H9 (cell line): Measurements from ENCODE around the gene SRSF6. TPM values are rescaled to one million over a fixed set of nuclear protein-coding genes. Genes with fewer than 3 reads are reported as not detected.

ENCODE experiments used
- DNase-seq: peaks from one replicate; pipeline ENCODE4 v3.0.0-alpha.2; 2017
- H2AFZ ChIP-seq: one replicate; pipeline ENCODE4 v1.6.1; 2013; ENCODE audit warnings: mild to moderate bottlenecking, low read length, control low read depth, moderate library complexity
- H2AK5ac ChIP-seq: 2 replicates; pipeline ENCODE4 v1.6.1; 2013; ENCODE audit warnings: low read length, control low read depth, mixed read lengths; ENCODE audit not compliant: insufficient read length
- H2BK120ac ChIP-seq: one replicate; pipeline ENCODE4 v1.6.1; 2013; ENCODE audit warnings: low read depth, mild to moderate bottlenecking, low read length, control low read depth, inconsistent platforms; ENCODE audit not compliant: poor library complexity, severe bottlenecking
- H2BK12ac ChIP-seq: 2 replicates; pipeline ENCODE4 v1.6.1; 2013; ENCODE audit warnings: low read length, control low read depth, mixed read lengths, low read depth; ENCODE audit not compliant: insufficient read length
- H2BK15ac ChIP-seq: 2 replicates; pipeline ENCODE4 v1.6.1; 2013; ENCODE audit warnings: low read depth, low read length, control low read depth
- H2BK20ac ChIP-seq: one replicate; pipeline ENCODE4 v1.6.1; 2013; ENCODE audit warnings: low read depth, mild to moderate bottlenecking, low read length, control low read depth, inconsistent platforms; ENCODE audit not compliant: poor library complexity, severe bottlenecking
- H2BK5ac ChIP-seq: 2 replicates; pipeline ENCODE4 v1.6.1; 2013; ENCODE audit warnings: low read length, control low read depth, mixed read lengths; ENCODE audit not compliant: insufficient read length
- H3K14ac ChIP-seq: 2 replicates; pipeline ENCODE4 v1.6.1; 2013; ENCODE audit warnings: low read length, control low read depth; ENCODE audit not compliant: insufficient read depth
- H3K18ac ChIP-seq: 2 replicates; pipeline ENCODE4 v1.6.1; 2013; ENCODE audit warnings: low read depth, mild to moderate bottlenecking, mixed read lengths, low read length, control low read depth; ENCODE audit not compliant: insufficient read length
- H3K23ac ChIP-seq: 2 replicates; pipeline ENCODE4 v1.6.1; 2013; ENCODE audit warnings: low read length, control low read depth, mixed read lengths, low read depth; ENCODE audit not compliant: insufficient read length
- H3K23me2 ChIP-seq: 2 replicates; pipeline ENCODE4 v1.6.1; 2013; ENCODE audit warnings: low read depth, mild to moderate bottlenecking, mixed read lengths, low read length, control low read depth; ENCODE audit not compliant: insufficient read length, poor library complexity, severe bottlenecking
- H3K27ac ChIP-seq: 2 replicates; pipeline ENCODE4 v1.5.1; 2013; ENCODE audit warnings: low read length, control low read depth, mixed read lengths, low read depth; ENCODE audit not compliant: insufficient read length
- H3K27me3 ChIP-seq: 2 replicates; pipeline ENCODE4 v1.6.1; 2013; ENCODE audit warnings: low read length, control low read depth, inconsistent platforms; ENCODE audit not compliant: insufficient read depth
- H3K4ac ChIP-seq: 2 replicates; pipeline ENCODE4 v1.6.1; 2013; ENCODE audit warnings: low read depth, mild to moderate bottlenecking, control low read depth, inconsistent platforms, low read length, moderate library complexity
- H3K4me1 ChIP-seq: 2 replicates; pipeline ENCODE4 v1.6.1; 2013; ENCODE audit warnings: low read length, control low read depth, inconsistent platforms; ENCODE audit not compliant: insufficient read depth
- H3K4me2 ChIP-seq: 2 replicates; pipeline ENCODE4 v1.6.1; 2013; ENCODE audit warnings: low read length, control low read depth, mixed read lengths; ENCODE audit not compliant: insufficient read length, insufficient read depth
- H3K56ac ChIP-seq: 2 replicates; pipeline ENCODE4 v1.6.1; 2013; ENCODE audit warnings: low read depth, mild to moderate bottlenecking, mixed read lengths, low read length, control low read depth; ENCODE audit not compliant: insufficient read length
- H3K79me1 ChIP-seq: 2 replicates; pipeline ENCODE4 v1.6.1; 2013; ENCODE audit warnings: low read depth, mild to moderate bottlenecking, moderate library complexity, low read length, control low read depth, inconsistent platforms; ENCODE audit not compliant: insufficient read depth, poor library complexity, severe bottlenecking
- H3K79me2 ChIP-seq: 2 replicates; pipeline ENCODE4 v1.6.1; 2013; ENCODE audit warnings: low read length, control low read depth, inconsistent platforms; ENCODE audit not compliant: insufficient read depth
- H3K9ac ChIP-seq: 2 replicates; pipeline ENCODE4 v1.6.1; 2013; ENCODE audit warnings: low read length, control low read depth, mixed read lengths; ENCODE audit not compliant: insufficient read length; ENCODE audit errors: extremely low read depth
- H3K9me3 ChIP-seq: one replicate; pipeline ENCODE4 v1.6.1; 2013; ENCODE audit warnings: low read depth, low read length, inconsistent platforms; ENCODE audit not compliant: control insufficient read depth
- H3T11ph ChIP-seq: one replicate; pipeline ENCODE4 v1.6.1; 2013; ENCODE audit warnings: mild to moderate bottlenecking, low read length, control low read depth, inconsistent platforms
- H4K20me1 ChIP-seq: one replicate; pipeline ENCODE4 v1.6.1; 2013; ENCODE audit not compliant: control insufficient read depth, insufficient read length, insufficient read depth
- H4K5ac ChIP-seq: 2 replicates; pipeline ENCODE4 v1.6.1; 2013; ENCODE audit warnings: low read depth, mild to moderate bottlenecking, mixed read lengths, low read length, control low read depth; ENCODE audit not compliant: insufficient read length
- H4K8ac ChIP-seq: replicated peaks from 2 replicates; pipeline ENCODE4 v1.6.1; 2013; ENCODE audit warnings: low read length, control low read depth, mixed read lengths, low read depth; ENCODE audit not compliant: insufficient read length
- H4K91ac ChIP-seq: 2 replicates; pipeline ENCODE4 v1.6.1; 2013; ENCODE audit warnings: low read depth, mild to moderate bottlenecking, moderate library complexity, mixed read lengths, low read length, control low read depth; ENCODE audit not compliant: insufficient read length
- H3K27ac Mint-ChIP-seq, 3 experiments: 2 replicates in 2 of 3; 3 replicates in 1 of 3; pipeline ENCODE4 v1.8.0; 2020 to 2021; ENCODE audit warnings: mixed read lengths in 3 of 3, mild to moderate bottlenecking in 1 of 3, moderate library complexity in 1 of 3
- H3K27me3 Mint-ChIP-seq: 2 replicates; pipeline ENCODE4 v1.8.0; 2021; ENCODE audit warnings: low read depth, mild to moderate bottlenecking, moderate library complexity, mixed read lengths
- H3K36me3 Mint-ChIP-seq, 3 experiments: 2 replicates in 2 of 3; 3 replicates in 1 of 3; pipeline ENCODE4 v1.8.0; 2020 to 2021; ENCODE audit warnings: low read depth in 3 of 3, mixed read lengths in 3 of 3; ENCODE audit not compliant: insufficient read depth in 1 of 3
- H3K4me1 Mint-ChIP-seq, 2 experiments: 2 replicates each; pipeline ENCODE4 v1.8.0; 2020; ENCODE audit warnings: mixed read lengths in 2 of 2
- H3K4me3 Mint-ChIP-seq, 2 experiments: 2 replicates in 1 of 2; 3 replicates in 1 of 2; pipeline ENCODE4 v1.8.0; 2020 to 2021; ENCODE audit warnings: mild to moderate bottlenecking in 2 of 2, mixed read lengths in 2 of 2, moderate library complexity in 1 of 2
- H3K9me3 Mint-ChIP-seq, 2 experiments: 2 replicates in 1 of 2; 3 replicates in 1 of 2; pipeline ENCODE4 v1.8.0; 2020; ENCODE audit warnings: mild to moderate bottlenecking in 2 of 2, mixed read lengths in 2 of 2, moderate library complexity in 1 of 2
- CTCF ChIP-seq: fragments of 200-600 bp; sonication (generic); conservative IDR thresholded peaks from 3 replicates; pipeline ENCODE4 v1.8.0; 2021; ENCODE audit warnings: antibody characterized with exemption, mild to moderate bottlenecking
- WGBS: extraction: QIAGEN DNeasy Blood & Tissue Kit; methylation state at CpG from one replicate; pipeline ENCODE4 v1.1.7; 2013; ENCODE audit warnings: missing lambda C conversion rate, low lambda C conversion rate, mixed read lengths; ENCODE audit not compliant: insufficient read length; ENCODE audit errors: extremely low coverage; 5-methylcytosine and 5-hydroxymethylcytosine counted together
- total RNA-seq: library from RNA; stranded (reverse); gene quantifications from 2 replicates; pipeline ENCODE4 v1.2.1, GENCODE V29; 2021

SRSF6 gene
- total RNA-seq, 1 experiment from 2014 or later, result 336 TPM

- Histone ChIP-seq H2AFZ (no peak overlapping the region), H3K27ac (no peak overlapping the region), H2BK5ac (no peak overlapping the region), H4K8ac (no peak overlapping the region), H2BK20ac (no peak overlapping the region), H2BK12ac (no peak overlapping the region), H3K9ac (no peak overlapping the region), H3T11ph (no peak overlapping the region), H2BK15ac (no peak overlapping the region), H3K23ac (no peak overlapping the region), H3K4me1 (no peaks in the 10 kb centered on the region), H3K18ac (no peak overlapping the region), H4K5ac (no peak overlapping the region), H4K20me1 (no peaks in the 10 kb centered on the region), H3K14ac (no peak overlapping the region), H3K23me2 (no peaks in the 10 kb centered on the region), H2BK120ac (no peak overlapping the region), H3K4ac (no peak overlapping the region), H3K79me2 (no peaks in the 10 kb centered on the region), H3K79me1 (no peaks in the 10 kb centered on the region), H3K27me3 (no peaks in the 10 kb centered on the region), H3K4me2 (no peak overlapping the region), H2AK5ac (no peak overlapping the region), H3K9me3 (no peaks in the 10 kb centered on the region), H4K91ac (no peak overlapping the region), H3K56ac (no peak overlapping the region)
- peaks cover 0 to 5% of the 10 kb centered on the region in 2 experiments; a peak in 2 of 4 replicates for H3K4me1 Mint-ChIP-seq
- no peaks in the 10 kb centered on the region for H3K9me3 Mint-ChIP-seq
- H3K27ac Mint-ChIP-seq, result no peak overlapping the region
- H3K27me3 Mint-ChIP-seq, result peaks cover 8% of the 10 kb centered on the region
- no peak for DNase-seq
- WGBS, result no CpG with 5 or more reads among the region's 7 CpGs
- no peak for TF ChIP-seq CTCF
- H3K36me3 Mint-ChIP-seq, result no peaks in the 10 kb centered on the region; a peak in 1 of 7 replicates
- H3K4me3 Mint-ChIP-seq, result no peak overlapping the region
Measured at GRCh38 chr20:43438578-43439316, 18.9 kb upstream of the SRSF6 start.
